Nephron progenitor cell (in vitro differentiated cells): ENCODE data around the gene THAP2.

ENCODE experiments used
- DNase-seq: peaks from one replicate; pipeline ENCODE4 v3.0.0; 2021
- H3K27ac Mint-ChIP-seq: 2 replicates; pipeline ENCODE4 v1.8.0; 2021; ENCODE audit warnings: mild to moderate bottlenecking, moderate library complexity, mixed read lengths
- H3K27me3 Mint-ChIP-seq: 2 replicates; pipeline ENCODE4 v1.8.0; 2021; ENCODE audit warnings: mild to moderate bottlenecking, low read depth, mixed read lengths; ENCODE audit not compliant: poor library complexity
- H3K36me3 Mint-ChIP-seq: 2 replicates; pipeline ENCODE4 v1.8.0; 2021; ENCODE audit warnings: low read depth, mixed read lengths
- H3K4me1 Mint-ChIP-seq: 2 replicates; pipeline ENCODE4 v1.8.0; 2021; ENCODE audit warnings: mixed read lengths
- H3K4me3 Mint-ChIP-seq: 2 replicates; pipeline ENCODE4 v1.8.0; 2021; ENCODE audit warnings: mild to moderate bottlenecking, moderate library complexity, mixed read lengths
- H3K9me3 Mint-ChIP-seq: 2 replicates; pipeline ENCODE4 v1.8.0; 2021; ENCODE audit warnings: mild to moderate bottlenecking, moderate library complexity, mixed read lengths
- TF ChIP-seq, protein P1 (sequence below): fragments of 200-600 bp; sonication (generic); IDR thresholded peaks from 2 replicates; pipeline ENCODE4 v1.5.0; 2021; ENCODE audit warnings: antibody characterized with exemption

Gene THAP2

GRCh38 chr12:71725011-71725410 is 60.9 kb downstream of the THAP2 start:
- peaks cover 3% of the 10 kb centered on the region for H3K27me3 Mint-ChIP-seq
- H3K4me1 Mint-ChIP-seq: no peaks in the 10 kb centered on the region
- H3K9me3 Mint-ChIP-seq: peaks cover 5% of the 10 kb centered on the region
- DNase-seq: no peak
- H3K27ac Mint-ChIP-seq: no peak overlapping the region
- no peaks in the 10 kb centered on the region for H3K36me3 Mint-ChIP-seq
- H3K4me3 Mint-ChIP-seq: no peak overlapping the region
- TF ChIP-seq, protein P1, sequence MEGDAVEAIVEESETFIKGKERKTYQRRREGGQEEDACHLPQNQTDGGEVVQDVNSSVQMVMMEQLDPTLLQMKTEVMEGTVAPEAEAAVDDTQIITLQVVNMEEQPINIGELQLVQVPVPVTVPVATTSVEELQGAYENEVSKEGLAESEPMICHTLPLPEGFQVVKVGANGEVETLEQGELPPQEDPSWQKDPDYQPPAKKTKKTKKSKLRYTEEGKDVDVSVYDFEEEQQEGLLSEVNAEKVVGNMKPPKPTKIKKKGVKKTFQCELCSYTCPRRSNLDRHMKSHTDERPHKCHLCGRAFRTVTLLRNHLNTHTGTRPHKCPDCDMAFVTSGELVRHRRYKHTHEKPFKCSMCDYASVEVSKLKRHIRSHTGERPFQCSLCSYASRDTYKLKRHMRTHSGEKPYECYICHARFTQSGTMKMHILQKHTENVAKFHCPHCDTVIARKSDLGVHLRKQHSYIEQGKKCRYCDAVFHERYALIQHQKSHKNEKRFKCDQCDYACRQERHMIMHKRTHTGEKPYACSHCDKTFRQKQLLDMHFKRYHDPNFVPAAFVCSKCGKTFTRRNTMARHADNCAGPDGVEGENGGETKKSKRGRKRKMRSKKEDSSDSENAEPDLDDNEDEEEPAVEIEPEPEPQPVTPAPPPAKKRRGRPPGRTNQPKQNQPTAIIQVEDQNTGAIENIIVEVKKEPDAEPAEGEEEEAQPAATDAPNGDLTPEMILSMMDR: no peak

DNA sequence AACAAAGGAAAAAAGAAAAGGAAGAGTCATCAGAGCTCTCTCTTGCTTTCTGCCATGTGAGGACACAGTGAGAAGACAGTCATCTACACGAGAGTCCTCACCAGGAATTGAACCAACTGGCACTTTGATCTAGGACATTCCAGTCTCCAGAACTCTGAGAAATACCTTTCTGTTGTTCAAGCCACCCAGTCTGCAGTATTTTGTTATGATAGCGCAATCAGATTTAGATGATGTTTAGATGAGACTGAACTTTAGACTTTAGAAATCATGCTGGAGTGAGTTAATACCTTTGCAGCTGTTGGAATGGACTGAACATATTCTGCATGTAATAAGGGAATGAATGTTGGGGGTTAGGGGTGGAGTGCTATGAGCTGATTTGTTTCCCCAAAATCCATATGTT is 62.4 kb downstream of the THAP2 start:
- H3K36me3 Mint-ChIP-seq: no peaks in the 10 kb centered on the region
- peaks cover 3% of the 10 kb centered on the region for H3K27me3 Mint-ChIP-seq
- no peak overlapping the region for H3K4me3 Mint-ChIP-seq
- no peak overlapping the region for H3K27ac Mint-ChIP-seq
- TF ChIP-seq, protein P1: no peak
- H3K9me3 Mint-ChIP-seq: peaks cover 5% of the 10 kb centered on the region
- no peaks in the 10 kb centered on the region for H3K4me1 Mint-ChIP-seq
- DNase-seq: no peak

DNA sequence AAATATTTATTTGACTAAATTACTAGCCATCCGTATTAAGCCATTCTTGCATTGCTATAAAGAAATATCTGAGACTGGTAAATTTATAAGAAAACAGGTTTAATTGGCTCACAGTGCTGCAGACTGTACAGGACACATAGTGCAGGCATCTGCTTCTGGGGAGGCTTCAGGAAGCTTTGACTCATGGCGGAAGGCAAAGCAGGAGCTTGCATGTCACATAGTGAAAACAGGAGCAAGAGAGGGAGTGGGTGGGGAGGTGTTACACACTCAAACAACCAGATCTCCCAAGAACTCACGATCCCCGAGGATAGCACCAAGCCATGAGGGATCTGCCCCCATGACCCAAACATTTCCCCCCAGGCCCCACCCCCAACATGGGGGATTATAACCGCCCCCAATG is 63.9 kb downstream of the THAP2 start:
- no peak overlapping the region for H3K4me3 Mint-ChIP-seq
- no peak for DNase-seq
- no peaks in the 10 kb centered on the region for H3K27me3 Mint-ChIP-seq

More for the DNA sequence above, 63.9 kb downstream of the THAP2 start:
- Mint-ChIP-seq H3K9me3 (peaks cover 5% of the 10 kb centered on the region), H3K4me1 (no peaks in the 10 kb centered on the region), H3K27ac (no peak overlapping the region), H3K36me3 (no peaks in the 10 kb centered on the region)
- TF ChIP-seq, protein P1: no peak
